ENCODE results near the gene ZFP64. TPM values are rescaled to one million over a fixed set of nuclear protein-coding genes. Genes with fewer than 3 reads are reported as not detected.

ZFP64 gene
- total and polyA plus RNA-seq, 9 donors: 6.3 to 16.4 (median 9.8) TPM

DNA sequence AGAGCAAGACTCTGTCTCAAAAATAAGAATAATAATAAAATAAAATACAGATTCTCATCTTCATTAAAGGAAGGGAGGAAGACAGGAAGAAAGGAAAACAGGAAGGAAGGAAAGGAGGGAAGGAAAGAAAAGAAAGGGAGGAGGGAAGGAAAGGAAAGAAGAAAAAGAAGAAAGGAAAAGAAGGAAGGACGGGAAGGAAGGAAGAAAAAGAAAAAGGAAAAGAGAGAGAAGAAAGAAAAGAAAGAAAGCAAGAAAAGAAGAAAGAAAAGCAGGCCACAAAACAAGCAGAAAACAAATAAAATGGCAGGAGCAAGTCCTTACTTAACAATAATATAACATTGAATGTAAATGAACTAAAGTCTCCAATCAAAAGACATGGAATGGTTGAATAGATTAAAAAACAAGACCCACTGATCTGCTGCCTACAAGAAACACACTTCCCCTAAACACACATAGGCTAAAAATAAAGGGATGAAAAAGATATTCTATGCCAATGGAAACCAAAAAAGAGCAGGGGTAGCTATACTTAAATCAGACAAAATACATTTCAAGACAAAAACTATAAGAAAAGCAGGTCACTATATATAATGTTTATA lies 60.4 kb downstream of the ZFP64 start:
- Histone ChIP-seq H3K4me3 (no peak overlapping the region), H3K4me1 (ENCODE audit: insufficient read depth) (no peaks in the 10 kb centered on the region), H3K27me3 (no peaks in the 10 kb centered on the region), H3K9me3 (no peaks in the 10 kb centered on the region), H3K36me3 (no peaks in the 10 kb centered on the region), H3K27ac (no peak overlapping the region)
- intact Hi-C loops (cut with DNase I): no loop called here
- WGBS, 3 donors: 86 to 98% (median 89%) methylated on average over 1 of the region's 1 CpG
- no peak for TF ChIP-seq EP300 (IDR thresholded peaks at IDR 0.05)
- TF ChIP-seq, protein P1, sequence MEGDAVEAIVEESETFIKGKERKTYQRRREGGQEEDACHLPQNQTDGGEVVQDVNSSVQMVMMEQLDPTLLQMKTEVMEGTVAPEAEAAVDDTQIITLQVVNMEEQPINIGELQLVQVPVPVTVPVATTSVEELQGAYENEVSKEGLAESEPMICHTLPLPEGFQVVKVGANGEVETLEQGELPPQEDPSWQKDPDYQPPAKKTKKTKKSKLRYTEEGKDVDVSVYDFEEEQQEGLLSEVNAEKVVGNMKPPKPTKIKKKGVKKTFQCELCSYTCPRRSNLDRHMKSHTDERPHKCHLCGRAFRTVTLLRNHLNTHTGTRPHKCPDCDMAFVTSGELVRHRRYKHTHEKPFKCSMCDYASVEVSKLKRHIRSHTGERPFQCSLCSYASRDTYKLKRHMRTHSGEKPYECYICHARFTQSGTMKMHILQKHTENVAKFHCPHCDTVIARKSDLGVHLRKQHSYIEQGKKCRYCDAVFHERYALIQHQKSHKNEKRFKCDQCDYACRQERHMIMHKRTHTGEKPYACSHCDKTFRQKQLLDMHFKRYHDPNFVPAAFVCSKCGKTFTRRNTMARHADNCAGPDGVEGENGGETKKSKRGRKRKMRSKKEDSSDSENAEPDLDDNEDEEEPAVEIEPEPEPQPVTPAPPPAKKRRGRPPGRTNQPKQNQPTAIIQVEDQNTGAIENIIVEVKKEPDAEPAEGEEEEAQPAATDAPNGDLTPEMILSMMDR (IDR thresholded peaks at IDR 0.05): no peak
- TF ChIP-seq POLR2A (IDR thresholded peaks at IDR 0.05): no peak
- no peak for DNase-seq

DNA sequence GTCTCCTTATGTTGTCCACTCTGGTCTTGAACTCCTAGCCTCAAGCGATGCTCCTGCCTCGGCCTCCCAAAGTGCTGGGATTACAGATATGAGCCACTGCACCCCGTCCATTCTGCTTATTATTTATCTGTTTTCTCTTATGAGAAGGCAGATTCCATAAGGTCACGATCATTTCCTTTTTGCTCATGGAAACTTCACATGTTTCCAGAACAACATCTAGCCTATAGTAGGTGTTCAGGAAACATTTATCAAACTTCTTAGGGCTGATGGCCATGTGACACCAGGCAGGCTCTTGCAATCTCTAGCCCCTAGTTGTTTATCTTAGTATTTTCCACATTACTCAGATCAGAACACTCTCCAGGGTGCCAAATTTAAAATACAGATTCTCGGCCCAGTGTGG lies 61.2 kb downstream of the ZFP64 start:
- Histone ChIP-seq H3K4me1 (ENCODE audit: insufficient read depth) (no peaks in the 10 kb centered on the region), H3K27me3 (no peaks in the 10 kb centered on the region), H3K9me3 (no peaks in the 10 kb centered on the region), H3K36me3 (no peaks in the 10 kb centered on the region), H3K4me3 (no peak overlapping the region), H3K27ac (no peak overlapping the region)
- no peak for DNase-seq
- WGBS, 3 donors: 90 to 94% (median 93%) methylated on average over 5 of the region's 5 CpGs
- intact Hi-C loops (cut with DNase I): no loop called here
- TF ChIP-seq EP300 (IDR thresholded peaks at IDR 0.05) (no peak), POLR2A (IDR thresholded peaks at IDR 0.05) (no peak)
- TF ChIP-seq, protein P1 (IDR thresholded peaks at IDR 0.05): no peak

DNA sequence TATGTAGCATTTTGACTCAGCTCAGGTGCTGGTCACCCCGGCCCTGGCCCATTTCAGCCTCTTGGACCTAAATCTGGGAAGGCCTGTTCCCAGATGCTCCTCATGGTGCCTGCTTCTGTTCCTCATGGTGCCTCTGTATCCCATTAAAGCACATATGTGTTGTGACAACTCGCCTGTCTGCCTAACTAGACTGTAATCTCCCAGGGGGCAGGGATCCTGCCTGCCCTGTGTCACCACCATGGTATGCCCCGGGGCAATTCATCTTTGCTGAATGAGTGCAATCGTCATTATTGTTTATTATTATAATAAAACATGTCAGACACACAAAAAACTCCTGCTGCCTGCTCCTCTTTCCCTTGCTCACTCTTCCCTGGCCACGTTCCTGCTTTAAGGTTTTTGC lies 62.0 kb downstream of the ZFP64 start:
- Histone ChIP-seq H3K4me1 (ENCODE audit: insufficient read depth) (no peaks in the 10 kb centered on the region), H3K4me3 (no peak overlapping the region), H3K27me3 (no peaks in the 10 kb centered on the region), H3K9me3 (no peaks in the 10 kb centered on the region), H3K36me3 (no peaks in the 10 kb centered on the region), H3K27ac (no peak overlapping the region)
- DNase-seq: no peak
- 84 to 88% (median 87%) methylated on average over 5 of the region's 5 CpGs for WGBS, 3 donors
- no peak for TF ChIP-seq POLR2A (IDR thresholded peaks at IDR 0.05)
- no peak for TF ChIP-seq EP300 (IDR thresholded peaks at IDR 0.05)
- TF ChIP-seq, protein P1 (IDR thresholded peaks at IDR 0.05): no peak
- intact Hi-C loops (cut with DNase I): no loop called here

DNA sequence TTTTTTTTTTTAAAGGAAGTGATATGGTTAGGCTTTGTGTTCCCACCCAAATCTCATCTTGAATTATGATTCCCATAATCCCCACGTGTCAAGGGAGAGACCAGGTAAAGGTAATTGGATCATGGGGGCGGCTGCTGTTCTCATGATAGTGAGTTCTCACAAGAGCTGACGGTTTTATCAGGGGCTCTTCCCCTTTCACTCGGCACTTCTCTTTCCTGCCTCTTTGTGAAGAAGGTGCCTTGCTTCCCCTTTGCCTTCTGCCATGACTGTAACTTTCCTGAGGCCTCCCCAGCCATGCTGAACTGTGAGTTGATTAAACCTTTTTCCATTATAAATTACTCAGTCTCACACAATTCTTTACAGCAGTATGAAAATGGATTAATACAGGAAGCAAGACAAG lies 64.3 kb downstream of the ZFP64 start:
- 80 to 87% (median 82%) methylated on average over 4 of the region's 4 CpGs for WGBS, 3 donors

DNA sequence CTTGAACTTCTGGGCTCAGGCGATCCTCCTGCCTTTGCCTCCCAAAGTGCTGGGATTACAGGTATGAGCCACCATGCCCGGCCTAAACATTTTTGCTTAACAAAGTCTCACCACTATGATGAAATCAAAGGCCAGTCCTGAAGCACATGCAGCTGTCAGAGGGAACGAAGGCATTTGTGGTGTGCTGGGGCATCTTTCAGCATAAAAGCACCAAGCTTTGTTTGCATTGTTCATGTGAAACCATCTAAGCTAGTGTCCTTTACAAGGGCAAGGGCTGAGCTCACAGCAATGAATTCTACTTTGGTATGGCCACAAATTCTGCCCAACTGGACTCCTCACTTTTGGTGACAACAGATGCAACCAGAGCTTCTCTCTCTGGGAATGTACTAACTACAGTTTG lies 66.8 kb downstream of the ZFP64 start:
- H3K27ac ChIP-seq: no peak overlapping the region
- H3K27me3 ChIP-seq: no peaks in the 10 kb centered on the region
- no peak overlapping the region for H3K4me3 ChIP-seq
- intact Hi-C loops (cut with DNase I): no loop called here
- no peak for TF ChIP-seq EP300 (IDR thresholded peaks at IDR 0.05)
- TF ChIP-seq, protein P1 (IDR thresholded peaks at IDR 0.05): no peak
- TF ChIP-seq POLR2A (IDR thresholded peaks at IDR 0.05): no peak
- DNase-seq: no peak
- H3K4me1 ChIP-seq (ENCODE audit: insufficient read depth): no peaks in the 10 kb centered on the region
- no peaks in the 10 kb centered on the region for H3K36me3 ChIP-seq
- H3K9me3 ChIP-seq: no peaks in the 10 kb centered on the region
- 85 to 91% (median 90%) methylated on average over 3 of the region's 3 CpGs for WGBS, 3 donors

More for the DNA sequence above, 64.3 kb downstream of the ZFP64 start:
- DNase-seq: no peak
- no peaks in the 10 kb centered on the region for H3K27me3 ChIP-seq
- intact Hi-C loops (cut with DNase I): no loop called here
- H3K36me3 ChIP-seq: no peaks in the 10 kb centered on the region
- no peak for TF ChIP-seq EP300 (IDR thresholded peaks at IDR 0.05)
- H3K9me3 ChIP-seq: no peaks in the 10 kb centered on the region
- no peak overlapping the region for H3K4me3 ChIP-seq
- no peak overlapping the region for H3K27ac ChIP-seq
- H3K4me1 ChIP-seq (ENCODE audit: insufficient read depth): no peaks in the 10 kb centered on the region
